ENCODE results near the gene ARHGAP44. TPM values are rescaled to one million over a fixed set of nuclear protein-coding genes. Genes with fewer than 3 reads are reported as not detected.

Gene ARHGAP44
- total and polyA plus RNA-seq, 9 of the 15 experiments (the other 6 are each of a cell fraction or from before 2014, with no cell fraction given) = 0.01 to 0.68 (median 0.07) TPM; not detected in 1

- TF ChIP-seq CHD4 (IDR thresholded peaks at IDR 0.05; ENCODE audit: insufficient read depth, insufficient replicate concordance, low read depth, low read length, poor library complexity, severe bottlenecking) (no peak), CUX1 (CRISPR knock-in tag; IDR thresholded peaks at IDR 0.05) (no peak), CREB3L1 (IDR thresholded peaks at IDR 0.05; ENCODE audit: borderline replicate concordance, low read depth) (0 out of 2 replicates have a peak, but pooled peaks have one; percentile 28), PCBP1 (IDR thresholded peaks at IDR 0.05; ENCODE audit: low read depth, low read length, poor library complexity, severe bottlenecking) (no peak), E2F6 (IDR thresholded peaks at IDR 0.05; ENCODE audit: borderline replicate concordance in 1 of 2, extremely low read depth in 1 of 2, insufficient read depth in 1 of 2, insufficient read length in 1 of 2, low read depth in 1 of 2, low read length in 1 of 2, poor library complexity in 1 of 2, severe bottlenecking in 1 of 2) (peak in 1 of 2 experiments; percentile 34), HDAC1 (IDR thresholded peaks at IDR 0.05) (no peak), ZNF277 (CRISPR knock-in tag; IDR thresholded peaks at IDR 0.05; ENCODE audit: borderline replicate concordance) (no peak), JUN (IDR thresholded peaks at IDR 0.05; ENCODE audit: borderline replicate concordance, low read depth, low read length) (no peak), JUN (CRISPR knock-in tag; IDR thresholded peaks at IDR 0.05; ENCODE audit: borderline replicate concordance) (no peak)
Measured at GRCh38 chr17:12789481-12790248, at the start of gene ARHGAP44 (continued).

Measured in K562 (cell line).